ENCODE results near the gene DGKI. TPM values are rescaled to one million over a fixed set of nuclear protein-coding genes. Genes with fewer than 3 reads are reported as not detected.
A peak's percentile ranks its signal among the peaks of the same experiment; 100 is the strongest.

Gene DGKI
- total and polyA plus RNA-seq, 10 donors: 0.03 to 1.0 (median 0.45) TPM

GRCh38 chr7:137881607-137882260 lies 35.0 kb upstream of the DGKI start:
- Histone ChIP-seq H3K9me3 (peaks cover 0 to 13% (median 9%) of the 10 kb centered on the region in 8 donors), H3K4me3 (no peak overlapping the region), H3K27ac (no peak overlapping the region), H3K36me3 (peaks cover 3 to 98% (median 77%) of the 10 kb centered on the region in 6 donors), H3K4me1 (peaks cover 0 to 14% (median 0%) of the 10 kb centered on the region in 6 donors), H3K27me3 (replicated peaks in 1 of 7) (no peaks in the 10 kb centered on the region)
- intact Hi-C loops (cut with DNase I; ENCODE audit: low total_unique reads): no loop called here
- DNase-seq: no peak
- 90 to 98% (median 93%) methylated on average over 8 of the region's 8 CpGs for WGBS, 5 donors
- no peak for TF ChIP-seq POLR2A (IDR thresholded peaks at IDR 0.05)
- no peak for TF ChIP-seq CTCF (IDR thresholded peaks at IDR 0.05 in 8 of 11, conservative IDR thresholded peaks at IDR 0.05 in 3 of 11)
- no peak for TF ChIP-seq POLR2AphosphoS5 (IDR thresholded peaks at IDR 0.05)

- DNase-seq: no peak
- H3K9me3 ChIP-seq: peaks cover 0 to 13% (median 9%) of the 10 kb centered on the region in 8 donors
- peaks cover 0 to 14% (median 0%) of the 10 kb centered on the region in 6 donors for H3K4me1 ChIP-seq
- intact Hi-C loops (cut with DNase I; ENCODE audit: low total_unique reads): no loop called here
- no peaks in the 10 kb centered on the region for H3K27me3 ChIP-seq (replicated peaks in 1 of 7)
- WGBS, 5 donors: 70 to 87% (median 84%) methylated on average over 5 of the region's 5 CpGs
- no peak overlapping the region for H3K27ac ChIP-seq
- H3K36me3 ChIP-seq: peaks cover 3 to 100% (median 82%) of the 10 kb centered on the region in 6 donors
- TF ChIP-seq CTCF (IDR thresholded peaks at IDR 0.05 in 8 of 11, conservative IDR thresholded peaks at IDR 0.05 in 3 of 11) (no peak), POLR2A (IDR thresholded peaks at IDR 0.05) (no peak), POLR2AphosphoS5 (IDR thresholded peaks at IDR 0.05) (no peak)
- no peak overlapping the region for H3K4me3 ChIP-seq
Measured at GRCh38 chr7:137880432-137880831, 33.7 kb upstream of the DGKI start.

- peaks cover 0 to 13% (median 9%) of the 10 kb centered on the region in 8 donors for H3K9me3 ChIP-seq
- peaks cover 3 to 99% (median 76%) of the 10 kb centered on the region in 6 donors for H3K36me3 ChIP-seq
- no peaks in the 10 kb centered on the region for H3K27me3 ChIP-seq (replicated peaks in 1 of 7)
- TF ChIP-seq CTCF (IDR thresholded peaks at IDR 0.05 in 8 of 11, conservative IDR thresholded peaks at IDR 0.05 in 3 of 11): no peak
- no peak for TF ChIP-seq POLR2A (IDR thresholded peaks at IDR 0.05)
- peak in 1 of 3 donors; percentile 32 for TF ChIP-seq POLR2AphosphoS5 (IDR thresholded peaks at IDR 0.05)
- peaks cover 0 to 16% (median 0%) of the 10 kb centered on the region in 6 donors for H3K4me1 ChIP-seq
- H3K27ac ChIP-seq: no peak overlapping the region
- 86 to 95% (median 88%) methylated on average over 20 of the region's 20 CpGs for WGBS, 5 donors
- intact Hi-C loops (cut with DNase I; ENCODE audit: low total_unique reads): no loop called here
- no peak overlapping the region for H3K4me3 ChIP-seq
- DNase-seq: peak; percentile 70
Measured at GRCh38 chr7:137879357-137880158, 32.8 kb upstream of the DGKI start.

Data from spleen (tissue), 11 donors.